GM19351 (cell line): ENCODE measurements around the gene VGLL4.
A peak's percentile ranks its signal among the peaks of the same experiment; 100 is the strongest.
"Not testable (repeated sequence)": the region's sequence is repeated elsewhere in the genome, so short reads cannot be mapped to it uniquely, and the experiment has no call there.

Source experiments
- ATAC-seq: cut with Tn5 transposase; IDR thresholded peaks from one replicate; pipeline ENCODE4 v1.9.1; 2021; ENCODE audit warnings: mild to moderate bottlenecking, moderate library complexity; ENCODE audit not compliant: unreplicated experiment

VGLL4 gene

DNA sequence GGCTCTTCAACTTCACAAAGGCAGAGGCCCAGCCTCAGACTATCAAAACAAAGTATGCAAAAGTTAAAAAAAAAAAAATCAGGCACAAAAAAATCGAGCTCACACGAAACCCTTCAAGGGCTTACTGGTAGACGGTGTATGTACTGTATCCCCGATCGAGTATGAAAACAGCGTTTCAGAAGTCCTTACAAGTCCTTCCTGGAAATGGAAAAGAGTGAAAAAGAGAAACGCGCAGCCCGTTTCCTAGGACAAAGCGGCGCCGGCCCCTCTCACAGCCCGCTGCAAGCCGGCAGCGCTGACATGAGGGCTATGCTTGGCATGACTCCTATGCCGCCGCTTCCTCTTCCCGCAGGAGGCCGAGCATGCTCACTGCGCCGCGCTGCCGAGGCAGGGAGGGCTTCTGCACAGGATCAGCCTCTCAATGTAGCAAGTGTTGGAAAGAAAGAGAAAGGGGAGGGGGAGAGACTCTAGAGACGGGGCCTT lies at the start of gene VGLL4:
VGLL4 (minus strand) TSS at position 311 of the 483 bp plus-strand sequence. CDS start 397 bp downstream, outside the sequence.
- peak; percentile 65 for ATAC-seq

- ATAC-seq, result no peak
Observed at GRCh38 chr3:11692532-11692813, 48.8 kb upstream of the VGLL4 start.

DNA sequence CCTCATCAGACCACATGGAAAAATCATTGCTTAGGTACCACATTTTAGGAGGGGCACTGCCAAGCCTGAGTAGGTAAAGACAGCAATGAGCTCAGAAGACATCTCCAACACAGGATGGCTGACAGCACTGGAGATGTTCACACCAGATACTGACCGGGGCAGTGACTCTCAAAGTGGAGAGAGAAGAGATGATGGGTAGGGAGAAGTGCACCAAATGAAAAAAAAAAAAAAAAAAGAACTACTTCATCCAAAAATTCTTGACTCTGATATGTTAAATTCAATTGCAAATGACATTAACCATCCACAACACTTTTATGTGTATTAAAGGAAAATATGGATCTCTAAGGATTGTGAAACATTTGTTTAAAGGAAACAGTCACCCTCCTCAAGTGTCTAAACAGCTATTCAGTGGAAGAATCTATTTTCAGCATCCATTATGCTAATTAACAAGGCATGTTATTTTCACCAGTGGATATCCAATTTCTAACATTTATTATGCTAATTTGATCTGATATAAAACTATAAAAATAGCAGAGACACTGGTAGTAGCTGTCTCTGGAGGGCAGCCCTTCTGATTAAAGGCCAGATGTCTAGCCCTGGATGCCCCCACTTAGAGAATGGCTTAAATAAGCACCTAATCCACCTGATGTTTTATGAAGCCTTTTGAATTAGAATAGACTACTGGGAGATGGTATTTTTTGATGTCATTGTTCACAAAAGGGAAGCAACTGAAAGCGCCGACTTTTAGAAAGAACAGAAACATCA lies 48.2 kb upstream of the VGLL4 start:
- no peak for ATAC-seq

DNA sequence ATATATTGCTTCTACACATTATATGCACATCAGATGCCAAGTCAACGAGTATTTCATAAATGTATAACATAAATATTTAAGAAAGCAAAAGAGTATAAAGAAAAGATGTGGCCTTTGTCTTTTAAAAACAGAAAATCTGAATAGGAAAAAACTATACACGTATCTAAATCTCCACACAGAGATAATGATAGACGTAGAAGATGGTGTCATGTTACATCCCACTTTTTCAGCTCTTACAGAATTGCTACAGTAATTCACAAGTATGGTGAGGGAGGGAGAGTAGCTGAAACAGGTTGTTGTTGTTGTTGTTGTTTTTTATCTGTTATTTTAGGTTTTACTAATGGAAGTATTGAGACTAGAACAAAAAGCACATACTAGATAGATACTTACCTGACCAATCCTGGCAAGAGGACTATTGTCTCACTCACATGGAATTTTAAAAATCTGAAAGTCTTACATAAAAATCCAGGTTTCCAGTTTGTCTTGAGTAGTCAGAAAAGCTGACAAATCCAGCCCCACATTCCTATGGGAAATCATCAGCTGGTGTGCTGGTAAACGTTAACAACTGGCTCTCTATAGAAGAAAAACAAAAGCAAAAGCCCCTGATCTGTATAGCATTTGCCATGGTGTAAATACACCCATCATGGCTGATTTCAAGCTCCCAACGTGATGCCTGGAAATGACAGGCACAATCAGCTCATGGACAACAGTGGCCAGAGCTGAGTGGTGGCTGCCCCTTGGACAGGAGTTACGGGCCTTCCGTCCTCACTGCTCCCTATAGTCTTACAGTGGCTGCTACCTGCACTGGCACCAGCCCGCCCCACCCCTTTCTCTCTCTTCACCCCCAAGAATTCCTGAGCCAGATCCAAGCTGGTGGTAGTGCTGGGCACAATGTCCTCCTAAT lies 47.4 kb upstream of the VGLL4 start:
- no peak for ATAC-seq

- no peak for ATAC-seq
Observed at GRCh38 chr3:11689749-11690148, 46.0 kb upstream of the VGLL4 start.

GRCh38 chr3:11684980-11685379 lies 41.3 kb upstream of the VGLL4 start:
- ATAC-seq, result not testable (repeated sequence)

DNA sequence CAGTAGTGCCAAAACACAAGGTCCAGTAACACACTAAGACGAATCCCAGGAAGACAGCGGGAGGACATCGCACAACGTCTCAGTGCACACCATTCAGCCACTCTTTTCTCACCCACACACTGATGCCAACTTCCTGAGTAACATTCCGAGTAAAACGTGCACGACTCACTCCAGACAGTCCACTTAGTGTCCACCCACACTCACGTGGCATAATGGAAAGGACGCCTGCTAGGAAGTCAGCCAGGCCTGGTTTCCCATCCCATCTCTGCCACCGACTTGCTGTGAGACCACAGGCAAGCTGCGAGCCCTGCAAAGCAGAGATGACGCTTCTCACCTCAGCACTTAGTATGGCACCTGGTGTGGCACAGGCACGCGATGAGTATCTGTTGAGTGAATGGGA lies 36.8 kb upstream of the VGLL4 start:
- ATAC-seq, result no peak

DNA sequence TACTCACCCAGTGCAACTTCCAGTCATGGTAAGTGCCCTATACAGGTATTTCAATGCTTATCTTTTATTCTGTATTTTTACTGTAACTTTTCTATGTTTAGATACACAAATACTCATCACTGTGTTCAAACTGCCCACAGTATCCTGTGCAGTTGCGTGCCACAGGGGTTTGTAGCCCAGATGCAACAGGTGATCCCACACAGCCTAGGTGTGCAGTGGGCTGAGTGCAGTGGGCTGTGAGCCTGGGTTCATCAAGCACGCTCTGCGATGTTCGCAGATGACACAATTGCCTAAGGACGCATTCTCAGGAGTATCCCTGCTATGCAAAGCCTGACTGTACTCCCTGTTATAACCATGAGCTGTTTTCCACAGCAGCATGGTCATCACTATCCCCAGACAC lies 36.2 kb upstream of the VGLL4 start:
- ATAC-seq, result no peak

- ATAC-seq, result no peak
Observed at GRCh38 chr3:11672363-11672762, 28.6 kb upstream of the VGLL4 start.

GRCh38 chr3:11671648-11672100 lies 28.0 kb upstream of the VGLL4 start:
- peak; percentile 92 for ATAC-seq

DNA sequence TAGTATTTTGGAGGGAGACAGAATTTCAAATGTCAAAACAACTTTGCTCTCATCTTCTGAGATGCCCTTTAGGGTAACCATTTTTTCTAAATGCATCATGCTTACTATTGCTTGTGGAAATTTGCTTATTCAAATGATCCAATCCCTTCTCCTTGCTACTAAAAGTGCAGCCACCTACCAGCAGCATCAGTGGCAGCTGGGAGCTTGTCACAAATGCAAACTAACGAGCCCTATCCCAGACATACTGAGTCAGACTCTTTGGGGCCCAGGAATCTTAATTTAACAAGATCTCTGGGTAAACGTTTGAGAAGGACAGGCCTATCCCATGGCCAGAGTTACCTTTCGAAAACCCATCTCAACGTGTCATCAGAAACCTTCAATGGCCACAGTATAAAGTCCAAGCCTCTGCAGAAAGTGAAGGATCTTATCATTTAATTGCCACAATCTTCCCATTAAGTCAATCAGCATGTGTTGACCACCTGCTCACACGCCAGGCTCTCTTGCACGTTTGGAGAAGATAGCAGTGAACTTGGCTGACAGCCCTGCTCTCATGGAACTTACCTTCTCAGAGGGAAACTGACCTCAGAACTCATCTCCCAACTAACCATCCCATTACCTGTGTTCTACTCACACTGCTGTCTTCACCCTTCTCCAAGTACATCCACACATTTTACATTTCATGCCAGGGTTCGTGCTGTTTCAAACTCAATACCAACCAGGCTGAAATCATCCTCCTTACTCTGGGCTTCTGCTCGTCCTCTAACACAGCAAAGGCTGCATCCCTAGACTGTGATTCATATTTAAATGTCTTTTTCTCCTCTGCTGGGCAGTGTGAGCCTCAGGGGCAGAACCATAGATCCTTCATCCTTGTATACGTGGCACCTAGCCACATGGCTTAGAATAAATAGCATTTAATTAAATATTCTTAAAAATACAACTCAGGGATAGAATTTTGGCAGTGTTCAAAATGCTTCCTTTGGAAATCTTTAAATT lies 24.8 kb upstream of the VGLL4 start:
- no peak for ATAC-seq

- no peak for ATAC-seq
Observed at GRCh38 chr3:11665331-11665730, 21.6 kb upstream of the VGLL4 start.

DNA sequence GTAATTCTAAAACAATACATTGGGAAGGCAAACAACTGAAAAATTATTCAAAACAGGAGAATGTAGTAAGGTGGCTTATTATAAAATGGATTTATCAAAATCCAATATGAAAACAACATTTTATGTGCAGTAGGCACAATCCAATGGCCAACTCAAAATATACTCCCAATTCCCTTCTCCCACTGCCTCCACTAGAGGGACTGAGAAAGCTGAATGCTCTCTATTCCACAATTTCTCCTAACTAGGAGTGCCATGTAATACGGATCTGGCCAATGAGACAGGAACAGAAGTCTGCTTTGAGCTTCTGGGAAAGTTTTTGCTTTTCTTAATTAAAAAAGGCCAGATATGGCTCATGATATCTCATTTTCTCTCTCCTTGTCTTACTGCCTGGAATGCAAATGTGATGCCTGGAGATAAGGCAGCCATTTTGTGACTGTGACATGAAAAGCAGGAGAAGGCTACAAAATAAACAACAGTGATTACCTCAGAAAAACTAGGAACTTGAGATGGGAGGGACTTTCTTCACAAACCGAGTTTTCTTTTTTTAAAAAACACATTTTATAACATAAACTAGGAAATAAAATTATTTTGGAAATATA lies 18.8 kb upstream of the VGLL4 start:
- ATAC-seq, result no peak

GRCh38 chr3:11661827-11662226 lies 18.1 kb upstream of the VGLL4 start:
- no peak for ATAC-seq

GRCh38 chr3:11661052-11661656 lies 17.4 kb upstream of the VGLL4 start:
- ATAC-seq, result no peak

- no peak for ATAC-seq
Observed at GRCh38 chr3:11660242-11660641, 16.5 kb upstream of the VGLL4 start.

DNA sequence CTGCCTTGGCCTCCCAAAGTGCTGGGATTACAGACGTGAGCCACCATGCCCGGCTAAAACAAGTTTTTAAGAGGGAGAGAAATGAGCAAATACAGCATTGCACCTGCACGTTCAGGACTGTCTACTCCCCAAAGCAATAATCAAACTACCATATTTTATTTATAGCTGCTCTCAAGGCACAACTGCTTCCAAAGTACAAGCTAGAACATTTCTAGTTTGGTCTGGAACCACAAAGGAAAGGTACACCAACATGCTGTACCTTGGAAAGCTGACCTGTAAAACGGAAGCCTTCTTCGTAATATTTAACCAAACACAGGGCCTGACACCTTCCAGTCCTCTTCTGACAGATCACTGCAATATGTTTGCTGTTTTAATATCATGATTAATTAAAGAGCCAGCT lies 14.5 kb upstream of the VGLL4 start:
- ATAC-seq, result no peak

DNA sequence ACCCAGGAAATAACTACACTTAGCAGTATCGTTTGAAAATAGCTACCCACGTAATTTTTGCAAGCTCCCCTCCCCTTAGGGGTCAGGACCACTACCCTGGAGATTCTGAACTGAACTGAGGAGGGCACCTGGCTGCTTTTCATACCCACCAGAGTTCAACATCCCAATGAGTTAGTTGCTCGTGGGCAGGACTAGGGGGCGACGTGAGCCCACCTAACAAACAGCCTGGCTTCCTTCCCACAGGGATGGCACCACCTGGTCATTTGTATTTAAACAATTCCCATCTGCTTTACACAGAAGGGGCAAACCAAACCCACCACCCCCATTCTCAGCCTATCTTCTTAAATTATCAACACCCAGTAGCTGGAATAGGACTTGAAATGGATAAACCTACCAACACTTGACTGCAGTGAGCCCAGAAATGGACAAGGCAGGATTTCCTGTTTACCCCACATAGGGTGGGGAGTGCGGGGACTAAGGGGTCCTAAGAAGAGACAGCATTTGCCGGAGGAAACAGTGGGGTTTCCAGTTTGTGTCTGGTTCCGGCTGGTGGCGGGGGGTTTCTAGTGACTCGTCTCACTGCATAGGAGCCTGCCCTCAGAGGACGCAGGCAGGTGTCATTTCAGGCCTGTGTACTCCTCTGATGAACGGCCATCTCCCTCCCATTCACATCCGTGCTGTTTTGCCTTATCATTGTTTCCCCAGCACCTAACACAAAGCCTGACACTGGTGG lies 11.6 kb upstream of the VGLL4 start:
- ATAC-seq, result no peak

DNA sequence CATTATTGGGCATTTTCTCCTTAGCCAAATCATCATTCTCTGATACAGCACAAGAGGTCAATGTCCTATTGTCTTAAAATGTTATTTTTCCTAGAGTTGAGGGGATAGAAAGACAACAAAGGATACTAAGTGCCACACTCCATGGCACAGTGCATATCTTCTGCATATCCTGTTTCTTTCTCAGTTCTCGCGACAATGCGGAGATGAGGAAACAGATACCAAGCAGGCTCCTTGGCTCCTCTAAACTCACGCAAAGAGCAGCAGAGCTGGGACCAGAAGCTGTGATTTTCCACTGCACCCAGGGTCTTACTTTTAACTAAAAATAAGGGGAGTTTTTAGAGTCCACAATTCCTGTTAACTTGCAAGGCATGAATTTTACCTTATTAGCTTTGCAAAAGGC lies 10.5 kb upstream of the VGLL4 start:
- no peak for ATAC-seq
